ENCODE data around the gene F13B. TPM values are rescaled to one million over a fixed set of nuclear protein-coding genes. Genes with fewer than 3 reads are reported as not detected.

F13B gene
- total RNA-seq, 6 donors from 2014 or later: not detected

- H3K4me1 ChIP-seq: no peaks in the 10 kb centered on the region
- H3K27me3 ChIP-seq: no peaks in the 10 kb centered on the region
- ATAC-seq (ENCODE audit: low FRiP score in 2 of 2): no peak
- H3K27ac ChIP-seq: no peak overlapping the region
- no peaks in the 10 kb centered on the region for H3K36me3 ChIP-seq
- TF ChIP-seq CTCF (IDR thresholded peaks at IDR 0.05) (no peak), EP300 (IDR thresholded peaks at IDR 0.05) (no peak), POLR2AphosphoS5 (IDR thresholded peaks at IDR 0.05) (no peak), POLR2A (IDR thresholded peaks at IDR 0.05) (no peak)
- H3K4me3 ChIP-seq: no peak overlapping the region
- no peak for DNase-seq
- H3K9me3 ChIP-seq: no peaks in the 10 kb centered on the region
Measured at GRCh38 chr1:197065559-197065958, 1.5 kb downstream of the F13B start.

- no peak for DNase-seq
- no peak overlapping the region for H3K27ac ChIP-seq
- H3K36me3 ChIP-seq: no peaks in the 10 kb centered on the region
- no peaks in the 10 kb centered on the region for H3K4me1 ChIP-seq
- ATAC-seq (ENCODE audit: low FRiP score in 2 of 2): no peak
- H3K9me3 ChIP-seq: no peaks in the 10 kb centered on the region
- TF ChIP-seq POLR2AphosphoS5 (IDR thresholded peaks at IDR 0.05): no peak
- TF ChIP-seq POLR2A (IDR thresholded peaks at IDR 0.05): no peak
- TF ChIP-seq EP300 (IDR thresholded peaks at IDR 0.05): no peak
- TF ChIP-seq CTCF (IDR thresholded peaks at IDR 0.05): no peak
- no peak overlapping the region for H3K4me3 ChIP-seq
- no peaks in the 10 kb centered on the region for H3K27me3 ChIP-seq
- 77 to 78% methylated on average over 2 of the region's 2 CpGs for WGBS, 2 donors
Measured at GRCh38 chr1:197063212-197063611, 3.8 kb downstream of the F13B start.

- Histone ChIP-seq H3K4me3 (no peak overlapping the region), H3K4me1 (no peaks in the 10 kb centered on the region), H3K27me3 (no peaks in the 10 kb centered on the region), H3K9me3 (no peaks in the 10 kb centered on the region), H3K27ac (no peak overlapping the region), H3K36me3 (no peaks in the 10 kb centered on the region)
- TF ChIP-seq EP300 (IDR thresholded peaks at IDR 0.05) (no peak), CTCF (IDR thresholded peaks at IDR 0.05) (no peak), POLR2A (IDR thresholded peaks at IDR 0.05) (no peak), POLR2AphosphoS5 (IDR thresholded peaks at IDR 0.05) (no peak)
- 73 to 84% methylated on average over 2 of the region's 2 CpGs for WGBS, 2 donors
- DNase-seq (no peak), ATAC-seq (ENCODE audit: low FRiP score in 2 of 2) (no peak)
Measured at GRCh38 chr1:197062692-197063091, 4.4 kb downstream of the F13B start.

GRCh38 chr1:197049100-197049499 lies 18.0 kb downstream of the F13B start:
- H3K27me3 ChIP-seq: no peaks in the 10 kb centered on the region
- no peaks in the 10 kb centered on the region for H3K4me1 ChIP-seq
- DNase-seq (no peak), ATAC-seq (ENCODE audit: low FRiP score in 2 of 2) (no peak)
- no peaks in the 10 kb centered on the region for H3K36me3 ChIP-seq
- TF ChIP-seq POLR2AphosphoS5 (IDR thresholded peaks at IDR 0.05): no peak
- TF ChIP-seq CTCF (IDR thresholded peaks at IDR 0.05): no peak
- TF ChIP-seq POLR2A (IDR thresholded peaks at IDR 0.05): no peak
- TF ChIP-seq EP300 (IDR thresholded peaks at IDR 0.05): no peak
- H3K4me3 ChIP-seq: no peak overlapping the region
- H3K27ac ChIP-seq: no peak overlapping the region
- H3K9me3 ChIP-seq: no peaks in the 10 kb centered on the region

GRCh38 chr1:197042676-197043341 lies 24.3 kb downstream of the F13B start:
- WGBS, 2 donors: 63 to 84% methylated on average over 4 of the region's 4 CpGs
- Histone ChIP-seq H3K27me3 (no peaks in the 10 kb centered on the region), H3K9me3 (no peaks in the 10 kb centered on the region), H3K27ac (no peak overlapping the region), H3K4me1 (no peaks in the 10 kb centered on the region), H3K36me3 (no peaks in the 10 kb centered on the region), H3K4me3 (no peak overlapping the region)
- TF ChIP-seq EP300 (IDR thresholded peaks at IDR 0.05) (no peak), POLR2A (IDR thresholded peaks at IDR 0.05) (no peak), POLR2AphosphoS5 (IDR thresholded peaks at IDR 0.05) (no peak), CTCF (IDR thresholded peaks at IDR 0.05) (no peak)
- no peak for DNase-seq
- ATAC-seq (ENCODE audit: low FRiP score in 2 of 2): no peak

Measured in upper lobe of left lung (tissue), 6 donors.